ENCODE data around the gene AAK1. TPM values are rescaled to one million over a fixed set of nuclear protein-coding genes. Genes with fewer than 3 reads are reported as not detected.

Gene AAK1
- total and polyA plus RNA-seq, 4 donors, result 6.9 to 95.6 (median 51.0) TPM

- peaks cover 0 to 1% of the 10 kb centered on the region in 2 donors for H3K36me3 ChIP-seq (ENCODE audit: control insufficient read depth in 1 of 2, insufficient read depth in 2 of 2, low read length in 1 of 2)
- no peak for DNase-seq
- intact Hi-C loops (cut with DNase I), result no loop called here
- H3K4me3 ChIP-seq (ENCODE audit: low read length in 2 of 2), result no peak overlapping the region
- H3K27me3 ChIP-seq (ENCODE audit: control insufficient read depth in 1 of 2, insufficient read depth in 2 of 2, low read length in 1 of 2), result no peaks in the 10 kb centered on the region
- WGBS, 2 donors, result 88 to 92% methylated on average over 3 of the region's 3 CpGs
- no peak overlapping the region for H3K27ac ChIP-seq (ENCODE audit: low read depth in 1 of 2, low read length in 2 of 2)
- ATAC-seq (ENCODE audit: low FRiP score), result no peak
- H3K9me3 ChIP-seq (ENCODE audit: control insufficient read depth, low read length), result no peaks in the 10 kb centered on the region
- H3K4me1 ChIP-seq (ENCODE audit: control insufficient read depth in 1 of 2, insufficient read depth in 2 of 2, low read length in 2 of 2), result peaks cover 10 to 13% of the 10 kb centered on the region in 2 donors
Measured at GRCh38 chr2:69638630-69639029, 4.9 kb downstream of the AAK1 start.

GRCh38 chr2:69637923-69638322, 5.6 kb downstream of the AAK1 start:
- intact Hi-C loops (cut with DNase I), result no loop called here
- 44 to 47% methylated on average over 3 of the region's 3 CpGs for WGBS, 2 donors
- peaks cover 10 to 13% of the 10 kb centered on the region in 2 donors for H3K4me1 ChIP-seq (ENCODE audit: control insufficient read depth in 1 of 2, insufficient read depth in 2 of 2, low read length in 2 of 2)

GRCh38 chr2:69636395-69636794, 7.1 kb downstream of the AAK1 start:
- intact Hi-C loops (cut with DNase I), result no loop called here

More at GRCh38 chr2:69637923-69638322, 5.6 kb downstream of the AAK1 start:
- no peaks in the 10 kb centered on the region for H3K9me3 ChIP-seq (ENCODE audit: control insufficient read depth, low read length)
- no peak for ATAC-seq (ENCODE audit: low FRiP score)
- H3K36me3 ChIP-seq (ENCODE audit: control insufficient read depth in 1 of 2, insufficient read depth in 2 of 2, low read length in 1 of 2), result peaks cover 0 to 1% of the 10 kb centered on the region in 2 donors
- H3K27ac ChIP-seq (ENCODE audit: low read depth in 1 of 2, low read length in 2 of 2), result no peak overlapping the region
- no peak overlapping the region for H3K4me3 ChIP-seq (ENCODE audit: low read length in 2 of 2)
- no peak for DNase-seq
- H3K27me3 ChIP-seq (ENCODE audit: control insufficient read depth in 1 of 2, insufficient read depth in 2 of 2, low read length in 1 of 2), result no peaks in the 10 kb centered on the region

GRCh38 chr2:69635432-69635831, 8.1 kb downstream of the AAK1 start:
- DNase-seq (no peak), ATAC-seq (ENCODE audit: low FRiP score) (no peak)
- H3K36me3 ChIP-seq (ENCODE audit: control insufficient read depth in 1 of 2, insufficient read depth in 2 of 2, low read length in 1 of 2), result peaks cover 0 to 1% of the 10 kb centered on the region in 2 donors
- H3K27me3 ChIP-seq (ENCODE audit: control insufficient read depth in 1 of 2, insufficient read depth in 2 of 2, low read length in 1 of 2), result no peaks in the 10 kb centered on the region
- no peaks in the 10 kb centered on the region for H3K9me3 ChIP-seq (ENCODE audit: control insufficient read depth, low read length)
- H3K4me1 ChIP-seq (ENCODE audit: control insufficient read depth in 1 of 2, insufficient read depth in 2 of 2, low read length in 2 of 2), result peaks cover 4 to 10% of the 10 kb centered on the region in 2 donors
- intact Hi-C loops (cut with DNase I), result no loop called here
- H3K27ac ChIP-seq (ENCODE audit: low read depth in 1 of 2, low read length in 2 of 2), result no peak overlapping the region
- H3K4me3 ChIP-seq (ENCODE audit: low read length in 2 of 2), result no peak overlapping the region
- WGBS, 2 donors, result 76 to 92% methylated on average over 3 of the region's 3 CpGs

More at GRCh38 chr2:69636395-69636794, 7.1 kb downstream of the AAK1 start:
- no peak for ATAC-seq (ENCODE audit: low FRiP score)
- Histone ChIP-seq H3K4me1 (ENCODE audit: control insufficient read depth in 1 of 2, insufficient read depth in 2 of 2, low read length in 2 of 2) (peaks cover 9 to 10% of the 10 kb centered on the region in 2 donors), H3K27me3 (ENCODE audit: control insufficient read depth in 1 of 2, insufficient read depth in 2 of 2, low read length in 1 of 2) (no peaks in the 10 kb centered on the region), H3K4me3 (ENCODE audit: low read length in 2 of 2) (no peak overlapping the region), H3K36me3 (ENCODE audit: control insufficient read depth in 1 of 2, insufficient read depth in 2 of 2, low read length in 1 of 2) (peaks cover 0 to 1% of the 10 kb centered on the region in 2 donors), H3K9me3 (ENCODE audit: control insufficient read depth, low read length) (no peaks in the 10 kb centered on the region), H3K27ac (ENCODE audit: low read depth in 1 of 2, low read length in 2 of 2) (no peak overlapping the region)
- 79 to 82% methylated on average over 2 of the region's 2 CpGs for WGBS, 2 donors
- DNase-seq, result no peak

- peaks cover 0 to 1% of the 10 kb centered on the region in 2 donors for H3K36me3 ChIP-seq (ENCODE audit: control insufficient read depth in 1 of 2, insufficient read depth in 2 of 2, low read length in 1 of 2)
- WGBS, 2 donors, result 92 to 96% methylated on average over 4 of the region's 4 CpGs
- no peaks in the 10 kb centered on the region for H3K27me3 ChIP-seq (ENCODE audit: control insufficient read depth in 1 of 2, insufficient read depth in 2 of 2, low read length in 1 of 2)
- H3K4me1 ChIP-seq (ENCODE audit: control insufficient read depth in 1 of 2, insufficient read depth in 2 of 2, low read length in 2 of 2), result peaks cover 4 to 10% of the 10 kb centered on the region in 2 donors
- no peak overlapping the region for H3K4me3 ChIP-seq (ENCODE audit: low read length in 2 of 2)
- no peak overlapping the region for H3K27ac ChIP-seq (ENCODE audit: low read depth in 1 of 2, low read length in 2 of 2)
- intact Hi-C loops (cut with DNase I), result no loop called here
- DNase-seq, result no peak
- no peak for ATAC-seq (ENCODE audit: low FRiP score)
- H3K9me3 ChIP-seq (ENCODE audit: control insufficient read depth, low read length), result no peaks in the 10 kb centered on the region
Measured at GRCh38 chr2:69634196-69634821, 9.2 kb downstream of the AAK1 start.

- no peaks in the 10 kb centered on the region for H3K36me3 ChIP-seq (ENCODE audit: control insufficient read depth in 1 of 2, insufficient read depth in 2 of 2, low read length in 1 of 2)
- intact Hi-C loops (cut with DNase I), result no loop called here
- peaks cover 0 to 2% of the 10 kb centered on the region in 2 donors for H3K4me1 ChIP-seq (ENCODE audit: control insufficient read depth in 1 of 2, insufficient read depth in 2 of 2, low read length in 2 of 2)
- no peaks in the 10 kb centered on the region for H3K9me3 ChIP-seq (ENCODE audit: control insufficient read depth, low read length)
- DNase-seq (no peak), ATAC-seq (ENCODE audit: low FRiP score) (no peak)
- no peak overlapping the region for H3K27ac ChIP-seq (ENCODE audit: low read depth in 1 of 2, low read length in 2 of 2)
- no peak overlapping the region for H3K4me3 ChIP-seq (ENCODE audit: low read length in 2 of 2)
- H3K27me3 ChIP-seq (ENCODE audit: control insufficient read depth in 1 of 2, insufficient read depth in 2 of 2, low read length in 1 of 2), result no peaks in the 10 kb centered on the region
Measured at GRCh38 chr2:69631402-69631801, 12.1 kb downstream of the AAK1 start.

GRCh38 chr2:69629921-69630608, 13.5 kb downstream of the AAK1 start:
- intact Hi-C loops (cut with DNase I), result no loop called here
- H3K4me1 ChIP-seq (ENCODE audit: control insufficient read depth in 1 of 2, insufficient read depth in 2 of 2, low read length in 2 of 2), result no peaks in the 10 kb centered on the region
- WGBS, 2 donors, result 88 to 91% methylated on average over 5 to 6 of the region's 6 CpGs

GRCh38 chr2:69628325-69629021, 15.1 kb downstream of the AAK1 start:
- intact Hi-C loops (cut with DNase I), result no loop called here
- Histone ChIP-seq H3K36me3 (ENCODE audit: control insufficient read depth in 1 of 2, insufficient read depth in 2 of 2, low read length in 1 of 2) (no peaks in the 10 kb centered on the region), H3K9me3 (ENCODE audit: control insufficient read depth, low read length) (no peaks in the 10 kb centered on the region), H3K27me3 (ENCODE audit: control insufficient read depth in 1 of 2, insufficient read depth in 2 of 2, low read length in 1 of 2) (no peaks in the 10 kb centered on the region), H3K4me1 (ENCODE audit: control insufficient read depth in 1 of 2, insufficient read depth in 2 of 2, low read length in 2 of 2) (no peaks in the 10 kb centered on the region), H3K27ac (ENCODE audit: low read depth in 1 of 2, low read length in 2 of 2) (no peak overlapping the region), H3K4me3 (ENCODE audit: low read length in 2 of 2) (no peak overlapping the region)
- ATAC-seq (ENCODE audit: low FRiP score) (no peak), DNase-seq (no peak)
- WGBS, 2 donors, result 79 to 86% methylated on average over 4 of the region's 4 CpGs

More at GRCh38 chr2:69629921-69630608, 13.5 kb downstream of the AAK1 start:
- no peaks in the 10 kb centered on the region for H3K36me3 ChIP-seq (ENCODE audit: control insufficient read depth in 1 of 2, insufficient read depth in 2 of 2, low read length in 1 of 2)
- no peaks in the 10 kb centered on the region for H3K27me3 ChIP-seq (ENCODE audit: control insufficient read depth in 1 of 2, insufficient read depth in 2 of 2, low read length in 1 of 2)
- ATAC-seq (ENCODE audit: low FRiP score) (no peak), DNase-seq (no peak)
- H3K27ac ChIP-seq (ENCODE audit: low read depth in 1 of 2, low read length in 2 of 2), result no peak overlapping the region
- H3K9me3 ChIP-seq (ENCODE audit: control insufficient read depth, low read length), result no peaks in the 10 kb centered on the region
- H3K4me3 ChIP-seq (ENCODE audit: low read length in 2 of 2), result no peak overlapping the region
